Measurements from ENCODE around the gene NMNAT3.

NMNAT3 gene

GRCh38 chr3:139524841-139525636 lies 152.7 kb downstream of the NMNAT3 start:
- no peaks in the 10 kb centered on the region for H3K27me3 ChIP-seq (ENCODE audit: insufficient read depth, low read length)
- no peak overlapping the region for H3K4me3 ChIP-seq (ENCODE audit: low read length)
- no peaks in the 10 kb centered on the region for H3K36me3 ChIP-seq (ENCODE audit: insufficient read depth, low read length)
- H3K9me3 ChIP-seq (ENCODE audit: low read length) = peaks cover 2% of the 10 kb centered on the region
- H2AFZ ChIP-seq (ENCODE audit: low read depth, low read length) = no peak overlapping the region
- H3K4me1 ChIP-seq (ENCODE audit: insufficient read depth, low read length) = no peaks in the 10 kb centered on the region

GRCh38 chr3:139523718-139524117 lies 154.1 kb downstream of the NMNAT3 start:
- peaks cover 2% of the 10 kb centered on the region for H3K9me3 ChIP-seq (ENCODE audit: low read length)
- H3K36me3 ChIP-seq (ENCODE audit: insufficient read depth, low read length) = no peaks in the 10 kb centered on the region
- no peak overlapping the region for H3K4me3 ChIP-seq (ENCODE audit: low read length)
- no peaks in the 10 kb centered on the region for H3K4me1 ChIP-seq (ENCODE audit: insufficient read depth, low read length)
- H2AFZ ChIP-seq (ENCODE audit: low read depth, low read length) = no peak overlapping the region
- H3K27me3 ChIP-seq (ENCODE audit: insufficient read depth, low read length) = no peaks in the 10 kb centered on the region

GRCh38 chr3:139523166-139523565 lies 154.6 kb downstream of the NMNAT3 start:
- Histone ChIP-seq H3K36me3 (ENCODE audit: insufficient read depth, low read length) (no peaks in the 10 kb centered on the region), H3K9me3 (ENCODE audit: low read length) (peaks cover 2% of the 10 kb centered on the region), H3K4me1 (ENCODE audit: insufficient read depth, low read length) (no peaks in the 10 kb centered on the region), H3K4me3 (ENCODE audit: low read length) (no peak overlapping the region), H2AFZ (ENCODE audit: low read depth, low read length) (no peak overlapping the region), H3K27me3 (ENCODE audit: insufficient read depth, low read length) (no peaks in the 10 kb centered on the region)

GRCh38 chr3:139522421-139522820 lies 155.4 kb downstream of the NMNAT3 start:
- Histone ChIP-seq H3K9me3 (ENCODE audit: low read length) (peaks cover under 1% of the 10 kb centered on the region), H3K36me3 (ENCODE audit: insufficient read depth, low read length) (no peaks in the 10 kb centered on the region), H3K27me3 (ENCODE audit: insufficient read depth, low read length) (no peaks in the 10 kb centered on the region), H2AFZ (ENCODE audit: low read depth, low read length) (no peak overlapping the region), H3K4me1 (ENCODE audit: insufficient read depth, low read length) (no peaks in the 10 kb centered on the region), H3K4me3 (ENCODE audit: low read length) (no peak overlapping the region)

- H2AFZ ChIP-seq (ENCODE audit: low read depth, low read length) = no peak overlapping the region
- no peaks in the 10 kb centered on the region for H3K9me3 ChIP-seq (ENCODE audit: low read length)
- H3K4me1 ChIP-seq (ENCODE audit: insufficient read depth, low read length) = no peaks in the 10 kb centered on the region
- no peaks in the 10 kb centered on the region for H3K36me3 ChIP-seq (ENCODE audit: insufficient read depth, low read length)
- no peak overlapping the region for H3K4me3 ChIP-seq (ENCODE audit: low read length)
- H3K27me3 ChIP-seq (ENCODE audit: insufficient read depth, low read length) = no peaks in the 10 kb centered on the region
Measured at GRCh38 chr3:139521816-139522215, 156.0 kb downstream of the NMNAT3 start.

- H3K4me3 ChIP-seq (ENCODE audit: low read length) = no peak overlapping the region
- H2AFZ ChIP-seq (ENCODE audit: low read depth, low read length) = no peak overlapping the region
- H3K36me3 ChIP-seq (ENCODE audit: insufficient read depth, low read length) = no peaks in the 10 kb centered on the region
- H3K27me3 ChIP-seq (ENCODE audit: insufficient read depth, low read length) = no peaks in the 10 kb centered on the region
- no peaks in the 10 kb centered on the region for H3K4me1 ChIP-seq (ENCODE audit: insufficient read depth, low read length)
- H3K9me3 ChIP-seq (ENCODE audit: low read length) = no peaks in the 10 kb centered on the region
Measured at GRCh38 chr3:139521144-139521543, 156.6 kb downstream of the NMNAT3 start.

- no peak overlapping the region for H3K4me3 ChIP-seq (ENCODE audit: low read length)
Measured at GRCh38 chr3:139519998-139520737, 157.6 kb downstream of the NMNAT3 start.

GRCh38 chr3:139518926-139519842 lies 158.6 kb downstream of the NMNAT3 start:
- no peaks in the 10 kb centered on the region for H3K27me3 ChIP-seq (ENCODE audit: insufficient read depth, low read length)
- no peaks in the 10 kb centered on the region for H3K4me1 ChIP-seq (ENCODE audit: insufficient read depth, low read length)
- no peak overlapping the region for H3K4me3 ChIP-seq (ENCODE audit: low read length)
- no peaks in the 10 kb centered on the region for H3K36me3 ChIP-seq (ENCODE audit: insufficient read depth, low read length)
- no peaks in the 10 kb centered on the region for H3K9me3 ChIP-seq (ENCODE audit: low read length)
- H2AFZ ChIP-seq (ENCODE audit: low read depth, low read length) = no peak overlapping the region

More at GRCh38 chr3:139519998-139520737, 157.6 kb downstream of the NMNAT3 start:
- no peaks in the 10 kb centered on the region for H3K27me3 ChIP-seq (ENCODE audit: insufficient read depth, low read length)
- H3K9me3 ChIP-seq (ENCODE audit: low read length) = no peaks in the 10 kb centered on the region
- H3K36me3 ChIP-seq (ENCODE audit: insufficient read depth, low read length) = no peaks in the 10 kb centered on the region
- H3K4me1 ChIP-seq (ENCODE audit: insufficient read depth, low read length) = no peaks in the 10 kb centered on the region
- H2AFZ ChIP-seq (ENCODE audit: low read depth, low read length) = no peak overlapping the region

GRCh38 chr3:139518306-139518705 lies 159.5 kb downstream of the NMNAT3 start:
- H3K4me1 ChIP-seq (ENCODE audit: insufficient read depth, low read length) = no peaks in the 10 kb centered on the region
- H2AFZ ChIP-seq (ENCODE audit: low read depth, low read length) = no peak overlapping the region
- H3K36me3 ChIP-seq (ENCODE audit: insufficient read depth, low read length) = no peaks in the 10 kb centered on the region
- no peaks in the 10 kb centered on the region for H3K9me3 ChIP-seq (ENCODE audit: low read length)
- H3K27me3 ChIP-seq (ENCODE audit: insufficient read depth, low read length) = no peaks in the 10 kb centered on the region
- H3K4me3 ChIP-seq (ENCODE audit: low read length) = no peak overlapping the region

GRCh38 chr3:139517321-139518065 lies 160.3 kb downstream of the NMNAT3 start:
- Histone ChIP-seq H3K4me1 (ENCODE audit: insufficient read depth, low read length) (no peaks in the 10 kb centered on the region), H3K9me3 (ENCODE audit: low read length) (no peaks in the 10 kb centered on the region), H2AFZ (ENCODE audit: low read depth, low read length) (no peak overlapping the region), H3K36me3 (ENCODE audit: insufficient read depth, low read length) (no peaks in the 10 kb centered on the region), H3K4me3 (ENCODE audit: low read length) (no peak overlapping the region), H3K27me3 (ENCODE audit: insufficient read depth, low read length) (no peaks in the 10 kb centered on the region)

GRCh38 chr3:139514741-139515140 lies 163.0 kb downstream of the NMNAT3 start:
- no peak overlapping the region for H2AFZ ChIP-seq (ENCODE audit: low read depth, low read length)

More at GRCh38 chr3:139514741-139515140, 163.0 kb downstream of the NMNAT3 start:
- Histone ChIP-seq H3K27me3 (ENCODE audit: insufficient read depth, low read length) (no peaks in the 10 kb centered on the region), H3K4me1 (ENCODE audit: insufficient read depth, low read length) (no peaks in the 10 kb centered on the region), H3K36me3 (ENCODE audit: insufficient read depth, low read length) (no peaks in the 10 kb centered on the region), H3K9me3 (ENCODE audit: low read length) (no peaks in the 10 kb centered on the region), H3K4me3 (ENCODE audit: low read length) (no peak overlapping the region)

Data from neuron (in vitro differentiated cells).